ENCODE results near the gene CDC6.
A peak's percentile ranks its signal among the peaks of the same experiment; 100 is the strongest.

DNA sequence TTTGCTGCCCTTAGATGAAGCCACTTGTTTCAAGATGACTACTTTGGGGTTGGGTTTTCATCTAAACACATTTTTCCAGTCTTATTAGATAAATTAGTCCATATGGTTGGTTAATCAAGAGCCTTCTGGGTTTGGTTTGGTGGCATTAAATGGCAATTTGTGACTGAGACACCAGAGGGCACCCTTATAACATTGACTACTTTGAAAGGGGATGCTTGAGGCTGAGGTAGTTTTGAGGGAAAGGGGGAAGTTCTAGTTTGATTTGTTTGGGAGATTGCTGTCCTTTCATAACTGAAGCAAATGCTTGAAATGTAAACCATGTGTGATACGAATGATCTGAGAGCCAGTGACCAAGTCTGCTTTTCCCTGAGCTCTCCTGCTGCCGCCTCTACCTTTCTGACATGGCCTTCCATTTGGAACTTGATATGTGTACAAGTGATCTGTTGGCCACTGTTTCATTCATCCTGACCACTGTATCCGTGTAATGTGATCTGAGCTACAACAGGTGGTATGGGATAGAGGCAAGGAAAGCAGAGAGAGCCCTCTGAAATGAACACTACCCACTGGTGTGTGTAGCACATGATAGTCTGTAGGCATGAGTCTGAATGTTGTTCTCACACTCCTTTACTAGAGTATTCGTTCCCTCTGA, 15.5 kb downstream of the CDC6 start:
- TF ChIP-seq, protein P1, sequence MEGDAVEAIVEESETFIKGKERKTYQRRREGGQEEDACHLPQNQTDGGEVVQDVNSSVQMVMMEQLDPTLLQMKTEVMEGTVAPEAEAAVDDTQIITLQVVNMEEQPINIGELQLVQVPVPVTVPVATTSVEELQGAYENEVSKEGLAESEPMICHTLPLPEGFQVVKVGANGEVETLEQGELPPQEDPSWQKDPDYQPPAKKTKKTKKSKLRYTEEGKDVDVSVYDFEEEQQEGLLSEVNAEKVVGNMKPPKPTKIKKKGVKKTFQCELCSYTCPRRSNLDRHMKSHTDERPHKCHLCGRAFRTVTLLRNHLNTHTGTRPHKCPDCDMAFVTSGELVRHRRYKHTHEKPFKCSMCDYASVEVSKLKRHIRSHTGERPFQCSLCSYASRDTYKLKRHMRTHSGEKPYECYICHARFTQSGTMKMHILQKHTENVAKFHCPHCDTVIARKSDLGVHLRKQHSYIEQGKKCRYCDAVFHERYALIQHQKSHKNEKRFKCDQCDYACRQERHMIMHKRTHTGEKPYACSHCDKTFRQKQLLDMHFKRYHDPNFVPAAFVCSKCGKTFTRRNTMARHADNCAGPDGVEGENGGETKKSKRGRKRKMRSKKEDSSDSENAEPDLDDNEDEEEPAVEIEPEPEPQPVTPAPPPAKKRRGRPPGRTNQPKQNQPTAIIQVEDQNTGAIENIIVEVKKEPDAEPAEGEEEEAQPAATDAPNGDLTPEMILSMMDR (IDR thresholded peaks at IDR 0.05): peak; percentile 83
- TF ChIP-seq EZH2 (IDR thresholded peaks at IDR 0.05; ENCODE audit: borderline replicate concordance, insufficient read depth, low read depth, low read length, poor library complexity, severe bottlenecking): no peak

All from B cell (primary cell).